IMR-90 (cell line): ENCODE results near the gene DEFB108B.
"Not testable (repeated sequence)": the region's sequence is repeated elsewhere in the genome, so short reads cannot be mapped to it uniquely, and the experiment has no call there.

Experiments used
- FOS ChIP-seq: fragments of 150-350 bp; IDR thresholded peaks from 2 replicates; pipeline ENCODE4 v1.6.1; 2016; ENCODE audit warnings: low read depth, low read length
- MXI1 ChIP-seq: IDR thresholded peaks from 2 replicates; pipeline ENCODE4 v1.6.1; 2012; ENCODE audit warnings: low read depth, mild to moderate bottlenecking, low read length, moderate library complexity, borderline replicate concordance
- POLR2A ChIP-seq: IDR thresholded peaks from 2 replicates; pipeline ENCODE4 v1.6.1; 2012; ENCODE audit warnings: mild to moderate bottlenecking, low read depth, low read length
- SMC3 ChIP-seq: fragments of 150-350 bp; IDR thresholded peaks from 2 replicates; pipeline ENCODE4 v1.6.1; 2016; ENCODE audit warnings: low read depth, mild to moderate bottlenecking, antibody characterized with exemption, low read length, moderate library complexity
- USF2 ChIP-seq: fragments of 150-350 bp; IDR thresholded peaks from 2 replicates; pipeline ENCODE4 v1.6.1; 2017; ENCODE audit warnings: mild to moderate bottlenecking, antibody characterized with exemption, low read length, low read depth

GRCh38 chr11:71870661-71871060, 37.7 kb downstream of the DEFB108B start:
- not testable (repeated sequence) for TF ChIP-seq POLR2A, SMC3, MXI1, FOS, USF2
